RPMI7951 (cell line): Measurements from ENCODE around the gene CCL2. TPM values are rescaled to one million over a fixed set of nuclear protein-coding genes. Genes with fewer than 3 reads are reported as not detected.

Source experiments
- total RNA-seq: library from RNA; depleted of rRNA; stranded (reverse); fragments of >200 nt; shearing (Covaris generic); gene quantifications from 2 replicates; pipeline ENCODE4 v1.2.3, GENCODE V29; 2014; rRNA removed

Gene CCL2
- total RNA-seq, 1 experiment from 2014 or later: 392 TPM

Other genes starting within 250 kb of the CCL2 start
- 0.68 TPM in 1 of 2 replicates, not detected in the other for gene CCL7, start 14.9 kb downstream of the CCL2 start, total RNA-seq
- gene CCL11, start 30.5 kb downstream of the CCL2 start, total RNA-seq: not detected in 2 replicates
- gene CCL8, start 64.2 kb downstream of the CCL2 start, total RNA-seq: not detected in 2 replicates
- not detected in 2 replicates for gene CCL13, start 101.2 kb downstream of the CCL2 start, total RNA-seq
- not detected in 2 replicates for gene CCL1, start 107.9 kb downstream of the CCL2 start, total RNA-seq